IMR-90 (cell line): ENCODE results near the gene DYSF. TPM values are rescaled to one million over a fixed set of nuclear protein-coding genes. Genes with fewer than 3 reads are reported as not detected.
"Not testable (repeated sequence)": the region's sequence is repeated elsewhere in the genome, so short reads cannot be mapped to it uniquely, and the experiment has no call there.

Source experiments
- ATAC-seq: fragments of 200-7000 bp; cut with Tn5 transposase; 2 replicates; pipeline ENCODE4 v1.9.1; 2020; ENCODE audit warnings: low read depth, mild to moderate bottlenecking, moderate library complexity
- BruUV-seq: library from RNA; stranded (reverse); fragments of 400-500 nt; replicated peaks from 2 replicates; lab custom pipeline; 2021; lab: Mats Ljungman, UMichigan
- CTCF ChIA-PET: fragments of 300-600 bp; formaldehyde crosslinking; extraction: SDS; loops from one replicate; lab custom pipeline; 2021; ENCODE audit warnings: antibody characterized with exemption; lab: Yijun Ruan, JAX
- POLR2A ChIA-PET: fragments of 300-600 bp; sonication (Branson Sonifier 250); formaldehyde crosslinking; loops from one replicate; lab custom pipeline; 2022; ENCODE audit warnings: antibody characterized with exemption; ENCODE audit not compliant: unreplicated experiment; lab: Charles Lee
- DNase-seq: peaks from one replicate; pipeline ENCODE4 v3.0.0; 2013
- H2AFZ ChIP-seq: replicated peaks from 2 replicates; pipeline ENCODE3; 2013; ENCODE audit warnings: low read length, mild to moderate bottlenecking; ENCODE audit not compliant: poor library complexity
- H2AK5ac ChIP-seq: 2 replicates; pipeline ENCODE4 v1.6.1; 2013; ENCODE audit warnings: low read depth, low read length, inconsistent platforms
- H2AK9ac ChIP-seq: replicated peaks from 2 replicates; pipeline ENCODE3; 2013; ENCODE audit warnings: mild to moderate bottlenecking, low read depth, low read length, moderate library complexity; ENCODE audit not compliant: poor library complexity
- H2BK120ac ChIP-seq: 2 replicates; pipeline ENCODE4 v1.6.1; 2013; ENCODE audit warnings: low read depth, low read length, inconsistent platforms
- H2BK15ac ChIP-seq: 3 replicates; pipeline ENCODE4 v1.6.1; 2013; ENCODE audit warnings: low read depth, low read length, inconsistent platforms
- H2BK20ac ChIP-seq: 2 replicates; pipeline ENCODE4 v1.6.1; 2013; ENCODE audit warnings: low read depth, mild to moderate bottlenecking, inconsistent platforms, low read length, moderate library complexity
- H2BK5ac ChIP-seq: 2 replicates; pipeline ENCODE4 v1.6.1; 2013; ENCODE audit warnings: mild to moderate bottlenecking, low read depth, low read length, inconsistent platforms; ENCODE audit not compliant: poor library complexity, severe bottlenecking
- H3K14ac ChIP-seq: replicated peaks from 2 replicates; pipeline ENCODE4 v1.6.1; 2013; ENCODE audit warnings: low read depth, low read length, inconsistent platforms
- H3K18ac ChIP-seq: 2 replicates; pipeline ENCODE4 v1.6.1; 2013; ENCODE audit warnings: low read depth, low read length, control low read depth
- H3K23ac ChIP-seq: 2 replicates; pipeline ENCODE4 v1.6.1; 2013; ENCODE audit warnings: low read depth, low read length, inconsistent platforms
- H3K27ac ChIP-seq: 2 replicates; pipeline ENCODE4 v1.5.1; 2013; ENCODE audit warnings: mild to moderate bottlenecking, control low read depth, low read length; ENCODE audit not compliant: insufficient read depth
- H3K27me3 ChIP-seq: 2 replicates; pipeline ENCODE4 v1.6.1; 2013; ENCODE audit warnings: low read length; ENCODE audit not compliant: control insufficient read depth, insufficient read depth
- H3K36me3 ChIP-seq: 2 replicates; pipeline ENCODE4 v1.6.1; 2013; ENCODE audit warnings: low read length, mixed read lengths; ENCODE audit not compliant: control insufficient read depth, insufficient read depth
- H3K4ac ChIP-seq: 2 replicates; pipeline ENCODE4 v1.6.1; 2013; ENCODE audit warnings: low read depth, low read length, inconsistent platforms
- H3K4me1 ChIP-seq: 2 replicates; pipeline ENCODE4 v1.6.1; 2013; ENCODE audit warnings: low read length, mixed read lengths; ENCODE audit not compliant: control insufficient read depth, insufficient read depth
- H3K4me2 ChIP-seq: 2 replicates; pipeline ENCODE4 v1.6.1; 2013; ENCODE audit warnings: low read depth, mild to moderate bottlenecking, control low read depth, low read length, moderate library complexity
- H3K4me3 ChIP-seq: 2 replicates; pipeline ENCODE4 v1.5.1; 2013; ENCODE audit warnings: low read depth, mild to moderate bottlenecking, control low read depth, low read length, moderate library complexity; ENCODE audit not compliant: insufficient read depth
- H3K56ac ChIP-seq: 2 replicates; pipeline ENCODE4 v1.6.1; 2013; ENCODE audit warnings: low read length, inconsistent platforms; ENCODE audit not compliant: insufficient read depth; ENCODE audit errors: extremely low read depth
- H3K79me1 ChIP-seq, 2 experiments: 2 replicates each; pipeline ENCODE4 v1.6.1; 2013; ENCODE audit warnings: low read length in 2 of 2, inconsistent platforms in 1 of 2, low read depth in 1 of 2
- H3K9ac ChIP-seq: 2 replicates; pipeline ENCODE4 v1.6.1; 2013; ENCODE audit warnings: low read depth, low read length, control low read depth
- H3K9me1 ChIP-seq: 2 replicates; pipeline ENCODE4 v1.6.1; 2013; ENCODE audit warnings: low read length, inconsistent platforms; ENCODE audit not compliant: insufficient read depth
- H3K9me3 ChIP-seq: 2 replicates; pipeline ENCODE4 v1.6.1; 2013; ENCODE audit warnings: low read length; ENCODE audit not compliant: control insufficient read depth, insufficient read depth
- H4K20me1 ChIP-seq: 2 replicates; pipeline ENCODE4 v1.6.1; 2013; ENCODE audit warnings: low read length, inconsistent platforms; ENCODE audit not compliant: insufficient read depth
- H4K5ac ChIP-seq: 2 replicates; pipeline ENCODE4 v1.6.1; 2013; ENCODE audit warnings: mild to moderate bottlenecking, low read depth, low read length, control low read depth
- H4K8ac ChIP-seq, 2 experiments: 2 replicates each; pipeline ENCODE4 v1.6.1; 2013; ENCODE audit warnings: low read depth in 2 of 2, low read length in 2 of 2, control low read depth in 1 of 2, inconsistent platforms in 1 of 2
- H4K91ac ChIP-seq: 2 replicates; pipeline ENCODE4 v1.6.1; 2013; ENCODE audit warnings: low read depth, low read length, inconsistent platforms; ENCODE audit not compliant: insufficient read depth
- WGBS, 2 experiments: methylation state at CpG; one replicate each; pipeline versions ENCODE4 v1.1.5 to v1.1.7; 2013; ENCODE audit warnings: missing lambda C conversion rate in 2 of 2; ENCODE audit not compliant: insufficient read length in 1 of 2; ENCODE audit errors: extremely low coverage in 2 of 2; 5-methylcytosine and 5-hydroxymethylcytosine counted together
- dilution Hi-C: fragments of 300-500 bp; cut with HindIII; formaldehyde crosslinking; loops from one replicate; pipeline ENCODE4 v1.14.3; 2018; ENCODE audit warnings: low sequenced_read_pairs; ENCODE audit not compliant: unreplicated experiment
- in situ Hi-C: fragments of 300-500 bp; cut with MboI; formaldehyde crosslinking; loops from 3 replicates; pipeline ENCODE4 v1.14.3; 2019; ENCODE audit warnings: low sequenced_read_pairs, inconsistent platforms, mixed read lengths
- intact Hi-C: fragments of 100-400 bp; cut with micrococcal nuclease; formaldehyde crosslinking; loops from 2 replicates; pipeline ENCODE4 v1.10.0; 2022
- polyA plus RNA-seq, 3 experiments: library from polyadenylated mRNA; depleted of rRNA; stranded (reverse); fragments of >200 nt; gene quantifications; 2 replicates each; pipeline ENCODE4 v1.2.3, GENCODE V29; 2012; ENCODE audit warnings: low replicate concordance in 1 of 3
- total RNA-seq: library from RNA; depleted of rRNA; stranded (reverse); fragments of >200 nt; gene quantifications from 2 replicates; pipeline ENCODE4 v1.2.3, GENCODE V29; 2012

The DYSF gene
- total and polyA plus RNA-seq, 2 of the 4 experiments (the other 2 are of a cell fraction), result 0.09 to 0.18 TPM

GRCh38 chr2:71491551-71491950 is 38.2 kb downstream of the DYSF start:
- H4K20me1 ChIP-seq, H4K5ac ChIP-seq, POLR2A ChIA-PET, H4K91ac ChIP-seq, H2AFZ ChIP-seq, H3K18ac ChIP-seq, CTCF ChIA-PET, H2AK5ac ChIP-seq, H3K9me3 ChIP-seq, H3K4me2 ChIP-seq, H2BK15ac ChIP-seq, H3K9me1 ChIP-seq, H2BK120ac ChIP-seq, H3K36me3 ChIP-seq, intact Hi-C loops, ATAC-seq, H3K4ac ChIP-seq, dilution Hi-C loops, H3K9ac ChIP-seq, in situ Hi-C loops, H2BK20ac ChIP-seq, H3K4me1 ChIP-seq, DNase-seq, H3K14ac ChIP-seq, H3K79me1 ChIP-seq, H3K23ac ChIP-seq, H3K56ac ChIP-seq, BruUV-seq, H4K8ac ChIP-seq, H2BK5ac ChIP-seq, H3K27ac ChIP-seq, H3K4me3 ChIP-seq, H2AK9ac ChIP-seq: not testable (repeated sequence)
- WGBS, 2 experiments, result no CpG with 5 or more reads among the region's 3 CpGs
- peaks cover 12% of the 10 kb centered on the region for H3K27me3 ChIP-seq
